Motor neuron (in vitro differentiated cells): ENCODE results near the gene CIB1. TPM values are rescaled to one million over a fixed set of nuclear protein-coding genes. Genes with fewer than 3 reads are reported as not detected.

Experiments
- total RNA-seq, 8 experiments: library from RNA; unstranded; fragments of 300-600 nt; gene quantifications; 2 replicates each; pipeline versions ENCODE4 v1.2.3 to v1.2.4, GENCODE V29; 2022

The CIB1 gene
- total RNA-seq, 8 experiments from 2014 or later, result 12.6 to 61.8 (median 38.8) TPM

Other genes starting within 250 kb of the CIB1 start
- 10 to 100 TPM in 6 of 8 experiments, 1 to 10 TPM in 2; 4.6 to 23.0 (median 11.5) TPM for gene ZNF710, start 232.6 kb downstream of the CIB1 start, total RNA-seq
- 100 to 1,000 TPM in 3 of 8 experiments, 10 to 100 TPM in 5; 55.9 to 289 (median 77.4) TPM for gene IDH2, start 131.5 kb downstream of the CIB1 start, total RNA-seq
- gene SEMA4B, start 32.6 kb downstream of the CIB1 start, total RNA-seq, result 10 to 100 TPM in 6 of 8 experiments, 1 to 10 TPM in 2; 9.7 to 18.3 (median 13.4) TPM
- 1 to 10 TPM; 2.2 to 7.2 (median 6.3) TPM for gene GDPGP1, start 268 bp upstream of the CIB1 start, total RNA-seq
- 1 to 10 TPM in 1 of 8 experiments, under 1 TPM in 6, not detected in 1; 0.16 to 1.5 (median 0.50) TPM for gene TTLL13, start 15.6 kb upstream of the CIB1 start, total RNA-seq
- gene NGRN, start 31.7 kb upstream of the CIB1 start, total RNA-seq, result 100 to 1,000 TPM in 5 of 8 experiments, 10 to 100 TPM in 3; 53.7 to 168 (median 144) TPM
- gene ZNF774, start 118.3 kb upstream of the CIB1 start, total RNA-seq, result 1 to 10 TPM; 1.8 to 7.1 (median 3.5) TPM
- 100 to 1,000 TPM in 1 of 8 experiments, 10 to 100 TPM in 7; 15.6 to 109 (median 44.6) TPM for gene IQGAP1, start 154.3 kb upstream of the CIB1 start, total RNA-seq